ENCODE data around the gene COL5A1.

GRCh38 chr9:134724912-134725604, 83.5 kb downstream of the COL5A1 start:
- TF ChIP-seq POLR2AphosphoS5 (IDR thresholded peaks at IDR 0.05; ENCODE audit: borderline replicate concordance, low read depth, low read length) (no peak), EZH2 (IDR thresholded peaks at IDR 0.05) (no peak), FOXP2 (optimal IDR thresholded peaks at IDR 0.05; ENCODE audit: control extremely low read depth, extremely low read length, insufficient read depth) (no peak)

Measured in SK-N-MC (cell line).